Inferior parietal cortex (tissue), 1 donor: ENCODE data around the gene CCNY.

Experiments used
- DNase-seq: peaks from one replicate; pipeline ENCODE4 v3.0.0-alpha.2; 2016; ENCODE audit errors: extremely low spot score

CCNY gene

DNA sequence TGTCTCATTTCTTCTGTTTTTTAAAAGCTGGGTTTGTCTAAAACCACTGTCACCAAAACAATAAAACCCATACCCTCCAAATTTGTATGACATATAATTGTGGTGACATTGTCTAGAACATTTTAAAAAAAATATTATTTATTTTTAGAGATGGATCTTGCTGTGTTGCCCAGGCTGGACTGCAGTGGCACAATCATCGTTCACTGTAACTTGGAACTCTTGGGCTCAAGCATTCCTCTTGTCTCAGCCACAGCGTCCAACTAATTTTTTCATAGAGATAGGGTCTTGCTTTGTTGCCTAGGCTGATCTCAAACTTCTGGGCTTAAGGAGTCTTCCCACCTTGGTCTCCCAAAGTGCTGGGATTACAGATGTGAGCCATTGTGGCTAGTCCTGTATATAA lies 116.5 kb downstream of the CCNY start:
- no peak for DNase-seq

DNA sequence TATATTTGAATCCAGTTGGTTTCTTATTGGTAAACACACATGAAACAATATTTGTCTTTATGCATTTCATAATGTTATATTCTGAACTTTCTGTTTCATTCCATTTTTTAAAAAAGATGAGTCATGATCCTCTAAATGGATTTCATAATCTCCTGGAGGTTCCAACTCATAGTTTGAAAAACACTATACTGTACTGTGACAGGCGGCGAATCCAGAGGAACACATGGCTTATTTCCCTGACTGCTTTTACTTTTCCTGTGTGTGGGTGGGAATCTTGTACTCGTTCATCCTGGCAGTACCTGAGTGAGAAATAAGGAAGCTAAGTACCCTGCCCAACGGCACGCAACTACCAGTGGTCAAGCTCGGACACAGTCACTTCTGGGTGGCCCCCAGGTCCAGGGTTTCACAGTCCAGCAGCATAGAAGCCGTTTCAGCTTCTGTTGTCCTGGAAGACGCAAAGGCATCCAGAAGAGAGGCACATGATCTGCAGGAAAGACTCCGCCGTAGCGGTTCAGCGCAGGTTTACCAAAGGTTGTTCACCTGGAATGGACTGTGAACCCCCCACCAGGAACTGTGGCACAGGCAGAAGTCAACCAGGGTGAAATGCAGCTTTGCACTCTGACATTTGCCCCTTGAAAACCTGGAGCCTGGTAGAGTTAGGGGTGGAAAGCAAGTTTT lies 117.7 kb downstream of the CCNY start:
- no peak for DNase-seq

DNA sequence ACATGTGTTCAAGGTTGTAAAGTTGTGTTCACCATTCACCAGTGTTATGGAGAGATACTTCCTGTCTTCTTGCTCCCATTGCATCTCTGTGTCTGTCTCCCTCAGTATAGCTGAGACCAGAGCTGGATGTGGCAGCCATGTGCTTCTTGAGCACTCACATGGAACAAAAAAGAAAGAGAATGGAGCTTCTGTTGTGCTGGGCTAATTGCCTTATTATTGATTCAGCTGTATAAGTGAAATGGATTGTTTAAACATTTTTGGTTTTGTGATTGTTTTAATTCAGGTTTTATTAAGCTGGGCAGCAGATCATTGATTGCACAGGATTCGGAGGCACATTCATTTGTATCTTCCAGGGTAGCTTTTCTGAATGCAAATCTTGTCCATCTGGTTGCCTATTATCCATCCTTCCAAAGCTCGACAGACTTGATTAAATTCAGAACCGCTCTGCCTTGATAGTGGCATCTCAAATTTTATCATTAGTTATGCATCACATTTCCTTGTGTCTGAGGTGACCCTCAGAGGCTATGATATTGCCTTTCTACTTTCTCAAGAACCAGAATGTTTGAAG lies 119.9 kb downstream of the CCNY start:
- DNase-seq = peak; percentile 52

DNA sequence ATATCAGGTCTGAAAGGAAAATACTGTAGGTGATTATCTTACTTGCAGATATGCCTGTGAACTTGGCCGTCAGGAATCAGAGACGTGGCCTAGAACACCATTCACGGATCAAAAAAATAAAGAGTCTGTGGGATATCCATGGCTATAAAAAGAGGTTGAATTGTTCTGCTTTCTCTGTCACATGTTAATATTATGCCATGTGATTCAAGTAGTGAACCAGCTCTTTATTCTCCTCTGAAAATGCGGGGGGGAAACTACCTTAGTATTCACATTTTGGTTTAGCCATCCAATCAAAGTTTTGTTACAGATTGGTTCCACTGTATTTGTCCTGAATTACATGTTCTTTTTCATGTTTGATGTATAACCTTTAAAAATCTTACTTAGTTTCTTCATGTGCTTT lies 120.5 kb downstream of the CCNY start:
- peak; percentile 74 for DNase-seq

DNA sequence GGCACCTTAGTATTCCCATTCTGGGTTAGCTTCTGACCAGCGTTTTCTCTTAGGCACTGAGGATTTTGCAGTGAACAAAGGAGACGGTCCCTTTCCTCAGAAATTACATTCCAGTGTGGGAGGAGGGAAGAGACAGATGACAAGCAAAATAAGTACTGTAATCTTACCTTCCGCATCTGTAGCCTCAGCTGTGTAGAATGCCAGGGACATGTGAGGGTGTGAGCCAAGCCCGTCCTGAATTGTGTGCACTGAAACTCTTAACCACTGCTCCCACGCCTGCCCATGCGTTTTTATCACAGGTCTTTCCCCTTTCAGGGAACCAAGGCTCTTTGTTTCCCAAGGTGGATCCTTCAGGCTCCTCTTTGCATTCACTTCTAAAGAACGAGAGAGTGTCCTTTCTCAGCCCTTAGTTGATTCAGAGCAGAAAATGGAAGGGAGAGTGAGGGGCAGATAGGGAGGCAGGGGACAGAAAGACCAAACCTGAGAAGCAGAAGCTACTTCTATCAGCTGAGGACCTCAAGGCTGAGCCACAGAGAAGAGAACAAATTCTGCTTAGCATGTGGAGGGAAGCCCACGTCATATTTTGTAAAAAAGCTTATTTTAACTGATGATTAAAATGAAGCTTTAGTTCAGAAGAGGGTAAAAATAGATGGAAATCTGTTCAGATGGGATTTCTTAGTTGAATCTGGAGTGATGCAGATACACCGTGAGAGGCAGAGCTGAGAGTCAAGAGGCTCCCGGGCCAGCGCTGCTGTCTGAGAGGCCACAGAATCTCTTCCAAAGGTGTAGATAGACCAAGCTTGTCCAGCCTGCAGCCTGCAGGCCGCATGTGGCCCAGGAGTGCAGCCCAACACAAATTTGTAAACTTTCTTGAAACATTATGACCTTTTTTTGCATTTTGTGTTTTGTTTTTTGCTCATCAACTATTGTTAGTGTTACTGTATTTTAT lies 122.5 kb downstream of the CCNY start:
- peak; percentile 60 for DNase-seq

DNA sequence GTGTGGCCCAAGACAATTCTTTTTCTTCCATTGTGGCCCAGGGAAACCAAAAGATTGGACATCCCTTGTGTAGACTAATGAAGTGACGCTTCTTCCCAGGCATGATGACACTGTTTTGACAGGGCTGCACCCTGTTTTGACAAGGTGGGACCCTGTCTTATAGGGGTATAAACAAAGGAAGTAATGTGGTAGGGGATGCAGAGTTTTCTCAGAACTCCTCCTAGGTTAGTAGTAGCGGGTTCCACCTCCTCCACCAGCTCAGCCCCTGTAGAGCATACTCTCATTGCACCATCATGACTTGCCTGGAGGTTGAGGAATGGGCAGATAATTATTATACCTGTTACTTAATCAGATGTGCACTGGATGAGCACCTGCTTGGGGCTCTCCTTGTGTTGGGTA lies 123.1 kb downstream of the CCNY start:
- no peak for DNase-seq

DNA sequence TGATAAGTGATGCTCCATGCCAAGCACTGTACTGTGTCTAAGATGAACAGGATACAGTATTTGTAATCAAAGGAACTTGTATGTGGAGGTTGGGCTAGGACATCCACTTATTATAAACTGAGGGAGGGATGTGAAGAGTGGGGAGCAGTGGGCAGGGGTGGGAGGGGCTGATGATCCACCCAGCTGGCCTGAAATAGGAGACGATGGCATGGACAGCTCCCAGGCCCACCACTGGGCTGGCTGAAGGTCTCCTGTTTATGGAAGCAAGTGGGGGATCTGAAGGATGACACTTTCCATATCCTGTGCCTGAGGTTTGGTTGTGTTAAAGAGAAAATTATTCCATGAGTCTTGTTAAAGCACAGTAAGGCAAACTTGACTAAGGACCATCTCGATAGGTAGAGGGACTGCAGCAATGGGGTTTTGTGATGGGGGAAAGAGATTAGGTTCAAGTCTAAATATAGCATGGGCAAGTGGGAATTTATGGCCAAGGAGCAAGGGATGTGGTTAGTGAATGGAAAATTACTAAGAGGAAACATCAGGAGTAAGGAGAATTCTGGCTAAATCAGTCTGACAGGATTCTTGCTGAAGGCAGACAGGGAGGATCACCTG lies 124.6 kb downstream of the CCNY start:
- DNase-seq = no peak

DNA sequence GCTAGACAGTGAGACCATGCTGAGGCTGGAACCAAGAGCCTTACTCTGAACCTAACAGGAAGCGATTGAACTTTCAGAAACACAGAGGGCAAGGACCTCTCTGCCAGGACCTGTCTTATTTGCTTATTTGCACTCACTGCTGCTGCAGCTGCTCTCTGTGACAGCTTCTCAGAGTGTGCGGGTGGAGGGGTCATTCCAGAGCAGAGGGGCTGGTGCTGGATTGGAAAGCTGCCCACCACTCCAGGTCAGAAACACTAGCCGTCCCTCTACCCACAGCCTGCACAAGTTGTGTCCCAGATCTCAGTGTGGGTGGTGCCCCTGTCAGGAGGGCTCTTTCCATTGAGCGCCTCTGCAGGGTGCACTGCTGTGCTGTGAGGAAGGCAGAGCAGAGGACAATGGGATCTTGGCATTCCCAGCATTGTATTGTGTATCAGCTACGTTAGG lies 126.2 kb downstream of the CCNY start:
- DNase-seq = peak; percentile 34

DNA sequence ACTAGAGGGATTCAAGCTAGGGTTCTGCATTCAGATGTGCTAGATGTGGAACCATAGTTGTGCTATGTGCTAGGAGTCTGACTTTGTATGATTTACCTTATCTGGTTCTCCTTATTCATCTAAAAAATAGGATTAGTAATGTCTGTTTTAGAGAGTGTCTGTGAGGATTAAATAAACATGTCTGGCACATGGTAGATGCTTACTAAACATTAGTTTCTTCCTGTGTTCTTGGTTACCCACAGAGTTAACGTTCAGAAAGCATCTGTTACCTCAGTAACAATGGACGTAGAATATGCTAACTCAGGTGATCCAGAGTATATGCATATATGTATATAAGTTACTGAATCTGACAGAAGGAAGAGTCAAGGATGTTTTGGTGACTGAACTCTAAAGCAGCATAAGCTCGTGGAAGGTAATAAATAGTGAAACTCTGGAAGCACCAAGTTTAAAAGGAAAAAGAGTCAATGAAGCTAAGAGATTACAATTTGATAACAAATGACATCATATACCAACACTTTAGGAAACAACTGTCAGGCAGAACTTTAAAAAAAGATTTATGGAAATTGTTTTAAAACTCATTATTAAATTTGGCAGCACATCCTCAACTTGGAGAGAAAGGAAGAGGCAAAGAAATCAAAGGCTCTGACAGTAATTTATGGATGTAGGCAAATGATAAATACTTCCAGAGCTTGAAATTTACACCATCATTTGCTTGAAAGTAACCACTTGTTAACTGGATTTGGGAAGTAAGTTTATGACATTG lies 127.0 kb downstream of the CCNY start:
- peak; percentile 59 for DNase-seq

DNA sequence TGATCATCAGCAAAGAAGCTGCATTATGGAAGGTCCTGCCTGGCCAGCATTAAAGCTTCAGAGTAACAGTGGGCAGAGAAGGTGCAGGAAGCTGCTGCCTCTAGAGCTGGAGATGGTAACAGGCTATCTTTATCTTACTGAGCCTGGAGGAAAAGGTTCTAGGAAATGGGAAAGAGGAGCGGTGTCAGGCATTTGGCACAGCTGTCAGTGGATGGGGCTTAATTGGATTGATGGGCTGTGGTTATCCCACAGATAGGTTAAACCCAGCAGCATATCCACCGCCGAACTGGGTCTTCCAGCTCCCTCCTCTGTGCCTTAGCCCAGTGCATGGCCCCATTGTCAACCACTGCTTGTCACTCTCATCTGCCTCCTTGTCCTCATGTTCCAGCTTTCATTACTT lies 127.6 kb downstream of the CCNY start:
- no peak for DNase-seq

DNA sequence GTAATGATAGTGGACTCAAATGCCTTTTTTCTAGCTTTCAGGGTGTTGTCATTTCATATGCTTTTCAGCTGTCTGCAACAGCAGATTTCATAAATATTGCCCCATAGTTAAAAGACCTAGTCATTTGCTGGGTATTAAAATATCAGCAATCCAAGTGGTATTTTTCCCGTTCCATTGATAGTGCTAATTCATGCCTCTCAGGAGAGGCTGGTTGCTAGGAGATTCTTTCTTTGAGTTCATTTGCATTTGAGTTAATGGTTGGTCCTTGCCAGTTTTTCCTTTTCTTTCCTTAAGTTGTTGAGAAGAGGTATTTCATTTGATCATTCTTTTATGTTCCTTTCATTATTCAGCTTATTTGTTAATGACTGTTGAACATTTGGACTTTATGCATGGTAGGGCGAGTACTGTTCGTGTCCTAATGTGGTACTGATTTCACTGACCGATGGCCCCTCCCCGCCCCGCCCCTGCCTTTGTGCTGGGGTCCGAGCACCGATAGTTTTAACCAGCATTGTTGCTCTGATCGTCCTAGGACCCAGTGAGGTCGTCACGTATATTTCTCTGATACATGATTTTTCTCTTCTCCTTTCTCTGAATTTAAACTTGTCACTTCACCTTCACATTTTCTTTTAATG lies 128.6 kb downstream of the CCNY start:
- peak; percentile 45 for DNase-seq

DNA sequence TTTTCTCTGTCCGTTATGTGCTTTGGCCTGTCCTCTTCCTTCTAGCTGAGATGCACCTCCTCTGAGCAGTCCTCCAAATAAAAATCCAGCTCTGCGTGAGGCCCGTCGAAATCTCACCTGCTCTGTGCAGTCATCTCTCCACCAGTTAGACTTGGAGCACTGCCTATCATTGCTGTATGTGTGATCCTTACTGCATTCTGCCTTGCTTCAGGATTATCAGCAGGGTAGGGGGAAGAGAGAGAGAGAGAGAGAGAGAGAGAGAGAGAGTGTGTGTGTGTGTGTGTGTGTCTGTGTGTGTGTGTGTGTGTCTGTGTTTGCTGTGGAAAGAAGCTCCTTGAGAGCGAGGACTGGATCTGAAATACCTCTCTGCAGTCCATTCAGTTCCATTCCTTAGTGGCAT lies 129.4 kb downstream of the CCNY start:
- DNase-seq = peak; percentile 23

DNA sequence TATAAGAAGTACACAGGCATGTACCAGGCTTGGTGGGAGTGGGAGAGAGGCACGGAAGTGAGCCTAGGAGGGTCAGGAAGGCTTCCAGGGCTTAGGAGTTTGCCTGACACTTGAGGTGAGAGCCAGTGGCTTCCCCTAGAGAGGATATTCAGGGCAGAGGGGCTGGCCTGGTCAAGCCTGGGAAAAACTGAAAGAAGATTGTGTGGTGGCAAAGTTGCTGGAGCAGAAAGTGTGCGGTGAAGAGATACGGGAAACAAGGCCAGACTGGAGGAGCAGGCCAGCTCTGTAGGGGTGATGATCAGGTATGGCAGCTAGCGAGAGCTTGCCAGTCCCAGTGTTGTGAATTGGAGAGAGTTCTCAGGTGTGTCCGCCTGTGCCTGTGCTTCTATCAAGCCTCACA lies 129.9 kb downstream of the CCNY start:
- DNase-seq = no peak

DNA sequence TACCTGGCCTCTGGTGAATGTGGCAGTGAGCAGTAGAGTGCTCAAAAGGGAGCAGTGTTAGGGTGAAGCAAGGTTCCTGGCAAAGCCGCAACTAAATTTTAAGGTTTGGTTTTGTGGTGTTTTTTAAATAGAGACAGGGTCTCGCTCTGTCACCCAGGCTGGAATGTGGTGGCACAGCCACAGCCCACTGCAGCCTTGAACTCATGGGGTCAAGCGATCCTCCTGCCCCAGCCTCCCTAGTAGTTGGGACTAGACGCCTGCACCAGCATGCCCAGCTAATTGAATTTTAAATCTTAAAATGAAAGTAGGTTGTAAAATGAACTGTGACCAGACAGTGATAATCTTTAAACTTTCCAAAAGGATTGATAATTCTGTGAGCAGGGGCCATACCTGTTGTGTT lies 130.4 kb downstream of the CCNY start:
- DNase-seq = no peak

DNA sequence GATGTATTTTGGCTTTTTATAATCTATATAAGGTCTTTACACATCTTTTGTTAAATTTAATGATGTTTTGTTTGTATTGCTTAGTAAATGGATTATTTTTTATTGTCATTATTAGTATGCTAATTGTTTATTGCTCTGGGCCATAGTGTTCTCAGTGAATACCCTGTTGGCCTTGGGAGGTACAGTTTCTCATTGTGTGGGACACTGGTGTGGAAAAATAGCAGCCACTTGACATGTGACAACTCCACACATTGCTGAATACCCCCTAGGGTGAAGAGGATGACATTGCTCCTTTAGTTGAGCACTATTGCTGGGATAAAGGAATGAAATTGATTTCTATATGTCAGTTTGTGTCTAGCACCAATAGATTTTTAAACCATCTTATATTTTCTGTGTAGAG lies 130.9 kb downstream of the CCNY start:
- DNase-seq = no peak

DNA sequence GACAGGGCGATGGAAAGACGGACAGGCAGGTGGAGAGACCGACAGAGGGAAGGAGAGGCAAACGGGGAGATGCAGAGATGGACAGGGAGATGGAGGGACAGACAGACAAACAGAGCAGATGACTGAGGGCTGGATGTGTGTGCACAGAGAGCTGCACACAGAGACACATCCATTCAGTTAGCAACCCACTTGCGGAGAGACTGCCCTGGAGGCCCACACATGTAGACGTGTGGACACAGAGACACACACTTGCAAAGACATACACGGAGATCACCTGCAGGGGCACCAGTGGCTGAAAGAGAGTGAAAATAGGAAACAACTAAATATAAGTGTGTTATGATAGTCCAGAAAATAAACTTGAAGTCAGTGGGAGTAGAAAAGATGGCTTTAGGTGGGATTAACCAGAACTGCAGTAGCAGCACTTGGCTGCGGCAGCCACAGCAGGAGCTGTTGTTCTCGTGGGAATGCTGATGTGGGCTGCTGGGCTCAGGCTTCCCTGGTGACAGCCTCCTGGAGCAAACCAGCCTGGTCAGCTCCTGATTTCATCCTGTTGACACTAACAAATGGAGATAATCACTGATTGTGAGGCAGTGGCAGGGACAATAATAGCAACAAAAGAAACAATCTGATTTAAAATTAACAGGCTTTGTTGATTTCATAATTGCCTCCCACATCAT lies 134.1 kb downstream of the CCNY start:
- DNase-seq = no peak

DNA sequence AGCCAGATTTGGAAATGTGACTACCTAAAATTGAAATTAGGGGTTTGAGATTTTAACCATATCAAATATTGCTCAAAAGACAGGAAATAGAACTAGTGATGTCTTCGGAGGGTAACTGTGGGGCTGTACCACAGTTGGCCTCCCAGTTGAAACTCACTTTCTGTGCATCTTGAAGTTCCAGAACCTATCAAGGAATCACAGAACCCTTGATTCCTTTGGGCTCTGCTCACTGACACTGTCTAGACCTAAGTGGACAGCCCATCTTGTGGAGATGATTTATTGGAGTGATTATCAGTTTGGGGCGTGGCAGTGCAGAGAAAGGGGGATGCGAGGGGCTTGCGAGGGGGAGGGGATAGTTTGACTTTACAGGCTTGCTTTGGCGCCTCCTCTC lies 134.6 kb downstream of the CCNY start:
- no peak for DNase-seq

DNA sequence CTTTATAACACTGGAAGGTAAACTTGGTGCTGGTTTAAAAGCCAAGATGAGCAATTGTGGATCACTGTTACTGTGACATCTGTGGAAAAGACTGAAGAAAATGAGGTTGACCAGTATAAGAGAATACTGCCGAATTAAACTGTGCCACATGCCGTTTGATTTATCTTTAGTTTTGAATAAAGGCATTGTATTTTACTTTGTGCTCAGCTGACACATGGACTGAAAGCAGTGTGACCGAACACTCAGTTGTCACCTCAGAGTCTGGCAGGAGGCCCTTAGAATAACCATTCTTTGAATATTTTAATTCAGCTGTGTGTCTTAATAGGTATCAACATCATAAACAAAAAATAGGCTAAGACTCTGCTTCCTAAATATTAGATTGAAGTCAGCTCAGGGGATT lies 135.1 kb downstream of the CCNY start:
- no peak for DNase-seq

DNA sequence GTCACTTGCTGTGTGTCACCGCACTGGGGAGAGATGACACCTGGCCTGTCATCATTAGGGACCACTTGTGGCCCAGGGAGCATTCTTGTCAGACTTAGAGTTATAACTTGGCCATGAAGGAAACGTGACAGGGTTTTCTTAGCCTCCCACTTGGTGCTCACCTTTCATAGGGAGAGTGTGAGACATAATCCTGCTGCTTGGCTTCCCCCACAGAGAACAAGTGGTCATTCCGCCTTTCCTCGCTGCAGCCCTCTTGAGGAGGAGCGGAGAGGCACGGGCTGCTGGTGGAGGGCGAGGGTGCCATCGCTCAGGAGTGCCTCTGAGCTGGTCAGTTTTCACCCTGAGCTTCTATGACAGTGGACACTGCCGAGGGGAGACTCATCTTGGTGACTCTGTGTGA lies 143.8 kb downstream of the CCNY start:
- DNase-seq = no peak

DNA sequence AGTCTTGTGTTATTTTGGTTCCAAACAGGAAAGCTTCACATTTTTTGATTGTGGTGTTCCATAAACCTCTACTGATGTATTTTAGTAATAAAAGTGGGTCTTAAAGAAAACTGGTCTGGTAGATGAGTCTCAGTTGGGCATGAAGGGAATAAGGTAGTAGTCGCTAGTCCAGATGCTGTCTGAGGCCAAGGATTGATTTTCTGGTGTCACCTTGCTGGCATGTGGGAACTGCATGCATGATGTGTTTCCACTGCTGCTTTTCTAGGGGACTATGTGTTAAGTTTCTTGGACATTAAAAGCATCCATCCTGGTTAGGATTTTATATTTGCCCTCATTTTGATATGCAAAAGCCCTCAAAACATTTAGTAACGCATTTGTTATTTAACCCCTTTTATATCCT lies 145.1 kb downstream of the CCNY start:
- no peak for DNase-seq
